ENCODE results near the gene CMPK1. TPM values are rescaled to one million over a fixed set of nuclear protein-coding genes. Genes with fewer than 3 reads are reported as not detected.
"Not testable (repeated sequence)": the region's sequence is repeated elsewhere in the genome, so short reads cannot be mapped to it uniquely, and the experiment has no call there.

Gene CMPK1
- total RNA-seq, 1 donor from 2014 or later, result 100.0 TPM

DNA sequence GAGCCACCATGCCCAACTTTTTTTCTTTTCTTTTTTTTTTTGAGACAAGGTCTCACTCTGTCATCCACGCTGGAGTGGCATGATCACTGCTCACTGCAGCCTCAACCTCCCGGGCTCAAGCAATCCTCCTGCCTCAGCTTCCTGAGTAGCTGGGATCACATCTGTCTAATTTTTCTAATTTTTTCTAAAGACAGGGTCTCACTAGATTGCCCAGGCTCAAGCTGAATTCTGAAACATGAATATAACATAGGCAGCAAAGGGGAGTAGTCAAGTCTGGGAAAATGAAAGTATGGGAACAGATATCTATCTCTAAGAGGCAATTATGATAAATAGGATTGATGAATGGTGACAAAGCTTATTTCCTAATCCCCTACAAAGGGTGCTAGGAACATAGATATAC, 7.3 kb upstream of the CMPK1 start:
- no peak overlapping the region for H3K4me3 Mint-ChIP-seq
- no peaks in the 10 kb centered on the region for H3K27me3 Mint-ChIP-seq (ENCODE audit: insufficient read depth)
- intact Hi-C loops (cut with micrococcal nuclease), result no loop called here
- no peaks in the 10 kb centered on the region for H3K36me3 Mint-ChIP-seq (ENCODE audit: low read depth)
- DNase-seq (ENCODE audit: low spot score), result no peak
- H3K4me1 Mint-ChIP-seq (ENCODE audit: low read depth), result no peaks in the 10 kb centered on the region
- no peaks in the 10 kb centered on the region for H3K9me3 Mint-ChIP-seq
- no peak overlapping the region for H3K27ac Mint-ChIP-seq

DNA sequence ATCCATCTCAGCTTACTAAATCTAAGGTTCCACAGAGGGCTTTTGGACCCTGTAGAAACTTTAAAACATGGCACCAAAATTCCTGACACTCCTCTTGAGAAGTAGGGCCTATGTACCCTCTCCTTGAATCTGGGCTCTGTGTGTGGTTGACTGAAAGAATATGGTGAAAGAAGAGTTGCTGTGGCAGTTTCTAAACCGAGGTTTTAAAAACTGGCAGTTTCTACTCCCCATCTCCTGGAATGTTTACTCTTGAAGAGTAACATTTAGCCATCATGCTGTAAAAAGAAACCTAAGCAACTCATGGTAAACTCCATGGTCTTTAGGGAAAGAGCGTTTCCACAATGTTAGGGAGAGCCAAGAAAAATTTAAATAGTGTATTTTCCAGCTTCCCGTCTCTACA, 4.6 kb upstream of the CMPK1 start:
- no peak for DNase-seq (ENCODE audit: low spot score)
- Mint-ChIP-seq H3K36me3 (ENCODE audit: low read depth) (no peaks in the 10 kb centered on the region), H3K27ac (no peak overlapping the region), H3K4me1 (ENCODE audit: low read depth) (no peaks in the 10 kb centered on the region), H3K9me3 (no peaks in the 10 kb centered on the region), H3K27me3 (ENCODE audit: insufficient read depth) (no peaks in the 10 kb centered on the region), H3K4me3 (no peak overlapping the region)
- intact Hi-C loops (cut with micrococcal nuclease), result no loop called here

DNA sequence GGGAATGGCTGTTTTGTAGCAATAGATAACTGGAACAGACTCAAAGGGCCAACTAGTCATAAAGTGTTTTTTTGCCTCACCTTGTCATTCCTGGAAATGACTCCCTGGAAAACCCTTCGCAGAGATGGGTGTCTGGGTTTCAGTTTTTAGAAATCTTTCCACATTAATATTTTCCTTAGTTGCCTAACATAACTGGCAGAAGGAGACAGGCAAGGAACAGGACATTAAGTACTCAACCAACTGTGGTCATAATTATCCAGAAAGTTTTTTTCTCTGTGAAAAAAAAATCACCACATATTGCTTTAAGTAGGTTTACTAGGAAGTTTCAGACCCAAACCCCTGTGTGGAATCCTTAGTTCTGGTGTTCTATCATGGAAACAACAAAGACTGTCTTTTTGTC, 3.4 kb upstream of the CMPK1 start:
- no peaks in the 10 kb centered on the region for H3K36me3 Mint-ChIP-seq (ENCODE audit: low read depth)
- H3K4me1 Mint-ChIP-seq (ENCODE audit: low read depth), result peaks cover 7% of the 10 kb centered on the region
- no peak overlapping the region for H3K27ac Mint-ChIP-seq
- no peaks in the 10 kb centered on the region for H3K9me3 Mint-ChIP-seq
- intact Hi-C loops (cut with micrococcal nuclease), result no loop called here
- no peak overlapping the region for H3K4me3 Mint-ChIP-seq
- DNase-seq (ENCODE audit: low spot score), result no peak
- no peaks in the 10 kb centered on the region for H3K27me3 Mint-ChIP-seq (ENCODE audit: insufficient read depth)

DNA sequence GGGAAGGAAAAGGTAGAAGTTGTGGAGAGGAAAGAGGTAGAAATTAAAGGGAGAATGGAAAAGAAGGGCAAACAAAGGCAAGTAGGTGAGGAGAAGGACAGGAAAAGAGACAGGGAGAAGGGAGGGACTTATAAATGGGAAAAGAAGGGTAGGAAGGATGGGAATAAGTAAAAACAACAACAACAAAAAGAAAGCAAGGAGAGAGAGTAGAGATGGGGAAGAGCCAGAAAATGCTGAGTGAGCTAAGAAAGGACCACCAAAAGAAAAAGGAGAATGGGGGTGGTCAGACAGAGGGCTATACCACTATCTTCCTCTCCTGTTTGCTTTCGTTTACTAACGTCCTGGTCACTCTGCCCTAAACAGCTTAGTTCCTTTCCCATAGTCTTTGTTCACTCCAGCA, 1.7 kb upstream of the CMPK1 start:
- no peak for DNase-seq (ENCODE audit: low spot score)
- Mint-ChIP-seq H3K4me1 (ENCODE audit: low read depth) (peaks cover 13% of the 10 kb centered on the region), H3K27ac (no peak overlapping the region), H3K9me3 (no peaks in the 10 kb centered on the region), H3K36me3 (ENCODE audit: low read depth) (no peaks in the 10 kb centered on the region), H3K27me3 (ENCODE audit: insufficient read depth) (no peaks in the 10 kb centered on the region), H3K4me3 (peak overlapping the region; percentile 1)
- intact Hi-C loops (cut with micrococcal nuclease), result no loop called here

DNA sequence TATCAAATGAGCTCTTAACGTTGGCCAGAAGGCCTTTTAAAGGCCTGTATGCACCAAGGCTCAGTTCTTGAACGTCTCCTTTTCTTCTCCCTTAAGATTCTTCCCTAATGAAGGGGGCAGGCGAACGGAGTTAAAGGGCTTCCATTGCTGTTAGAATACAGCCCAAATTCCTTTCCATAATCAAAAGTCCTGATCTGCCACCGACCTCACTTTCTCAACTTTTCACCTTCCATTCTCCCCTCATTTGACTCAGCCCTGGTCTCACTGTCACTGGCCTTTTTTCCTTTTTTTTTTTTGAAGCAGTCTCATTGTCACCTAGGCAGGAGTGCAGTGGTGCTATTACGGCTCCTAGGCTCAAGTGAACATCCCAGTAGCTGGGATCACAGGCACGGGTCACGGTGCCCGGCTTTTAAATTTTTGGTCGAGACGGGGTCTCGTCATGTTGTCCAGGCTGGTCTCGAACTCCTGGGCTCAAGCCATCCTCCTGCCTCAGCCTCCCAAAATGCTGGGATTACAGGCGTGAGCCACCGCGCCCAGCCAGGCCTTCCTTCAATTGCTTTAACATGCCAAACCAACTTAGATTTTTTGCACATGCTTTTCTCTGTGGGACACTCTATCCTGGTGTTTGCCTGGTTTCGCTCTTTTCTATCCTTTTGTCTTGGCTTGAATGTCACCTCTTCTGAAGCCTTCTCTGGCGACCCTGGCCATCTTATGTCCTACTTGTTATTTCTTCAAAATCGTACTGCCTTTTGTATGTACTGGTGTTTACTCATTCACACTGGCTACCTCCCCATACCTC, 612 bp upstream of the CMPK1 start:
- Mint-ChIP-seq H3K36me3 (ENCODE audit: low read depth) (no peaks in the 10 kb centered on the region), H3K27me3 (ENCODE audit: insufficient read depth) (no peaks in the 10 kb centered on the region), H3K4me3 (no peak overlapping the region), H3K4me1 (ENCODE audit: low read depth) (peaks cover 14% of the 10 kb centered on the region), H3K9me3 (no peaks in the 10 kb centered on the region), H3K27ac (no peak overlapping the region)
- no peak for DNase-seq (ENCODE audit: low spot score)
- intact Hi-C loops (cut with micrococcal nuclease), result no loop called here

DNA sequence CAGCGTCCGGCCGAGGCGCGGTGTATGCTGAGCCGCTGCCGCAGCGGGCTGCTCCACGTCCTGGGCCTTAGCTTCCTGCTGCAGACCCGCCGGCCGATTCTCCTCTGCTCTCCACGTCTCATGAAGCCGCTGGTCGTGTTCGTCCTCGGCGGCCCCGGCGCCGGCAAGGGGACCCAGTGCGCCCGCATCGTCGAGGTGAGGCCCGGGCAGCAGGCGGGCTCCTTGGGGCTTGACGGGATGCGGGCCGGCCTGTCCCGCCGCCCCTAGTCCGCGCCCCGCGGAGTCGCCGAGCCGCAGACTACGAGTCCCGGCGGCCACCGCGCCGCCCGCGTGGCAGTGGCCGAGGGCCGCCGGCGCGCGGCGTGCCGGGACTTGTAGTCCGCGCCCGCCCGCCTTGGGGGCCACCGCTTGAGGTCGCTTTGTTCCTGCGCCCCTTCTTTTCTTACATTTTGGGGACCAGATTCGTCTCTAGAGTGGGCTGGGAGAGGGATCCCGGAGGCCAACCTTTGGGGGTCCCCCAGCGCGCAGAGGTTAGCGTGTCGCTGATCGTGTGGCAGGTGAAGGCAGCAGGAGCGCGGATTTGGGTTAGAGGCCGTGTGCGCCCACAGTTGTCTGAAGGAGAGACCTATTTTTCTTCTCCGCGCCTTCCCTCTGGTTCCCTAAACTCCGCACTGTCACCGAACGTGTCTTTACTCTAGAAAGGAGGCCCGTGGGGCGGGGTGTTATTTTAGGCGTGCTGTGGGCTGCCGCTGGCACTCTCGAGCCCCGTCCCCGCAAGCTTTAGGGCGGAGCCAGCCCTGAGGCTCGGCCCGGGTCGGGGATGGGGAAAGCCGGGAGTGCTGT, 553 bp downstream of the CMPK1 start:
- no peak overlapping the region for H3K4me3 Mint-ChIP-seq
- H3K27ac Mint-ChIP-seq, result peak overlapping the region; percentile 97
- H3K27me3 Mint-ChIP-seq (ENCODE audit: insufficient read depth), result no peaks in the 10 kb centered on the region
- H3K36me3 Mint-ChIP-seq (ENCODE audit: low read depth), result no peaks in the 10 kb centered on the region
- intact Hi-C loops (cut with micrococcal nuclease), result loop anchor here (1.0 kb wide), 5 partner anchors 17 to 155 kb away; partner anchors contain the start of gene STIL
- peaks cover 19% of the 10 kb centered on the region for H3K4me1 Mint-ChIP-seq (ENCODE audit: low read depth)
- peak; percentile 73 for DNase-seq (ENCODE audit: low spot score)
- no peaks in the 10 kb centered on the region for H3K9me3 Mint-ChIP-seq

DNA sequence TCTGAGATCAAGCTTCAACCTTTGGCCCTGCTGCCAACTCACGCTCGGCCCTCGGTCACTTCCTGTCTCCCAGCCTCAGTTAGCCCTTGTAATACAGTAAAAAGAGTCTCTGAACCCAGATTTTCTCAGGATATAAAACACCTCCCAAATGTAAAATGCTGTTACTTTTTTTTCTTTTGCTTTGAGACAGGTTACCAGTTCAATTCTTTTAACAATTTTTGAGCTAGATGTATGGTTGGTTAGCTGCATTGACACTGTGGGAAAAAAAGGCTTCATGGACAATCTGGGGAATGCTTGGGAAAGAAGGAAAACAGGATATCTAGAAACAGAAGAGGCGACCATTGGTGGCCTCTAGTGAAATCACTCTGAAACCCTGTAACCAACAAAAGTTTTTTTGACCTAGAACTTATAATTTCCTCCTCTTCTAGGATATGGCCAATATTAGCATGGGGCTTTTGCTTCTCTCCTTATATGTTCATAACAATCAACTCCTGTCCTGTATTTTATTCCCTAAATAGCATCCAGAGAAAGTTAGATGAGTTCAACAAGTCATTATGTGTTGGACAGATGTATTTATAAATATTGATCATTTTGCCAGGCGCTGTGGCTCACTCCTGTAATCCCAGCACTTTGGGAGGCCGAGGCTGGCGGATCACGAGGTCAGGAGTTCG, 1.3 kb downstream of the CMPK1 start:
- H3K4me3 Mint-ChIP-seq, result no peak overlapping the region

DNA sequence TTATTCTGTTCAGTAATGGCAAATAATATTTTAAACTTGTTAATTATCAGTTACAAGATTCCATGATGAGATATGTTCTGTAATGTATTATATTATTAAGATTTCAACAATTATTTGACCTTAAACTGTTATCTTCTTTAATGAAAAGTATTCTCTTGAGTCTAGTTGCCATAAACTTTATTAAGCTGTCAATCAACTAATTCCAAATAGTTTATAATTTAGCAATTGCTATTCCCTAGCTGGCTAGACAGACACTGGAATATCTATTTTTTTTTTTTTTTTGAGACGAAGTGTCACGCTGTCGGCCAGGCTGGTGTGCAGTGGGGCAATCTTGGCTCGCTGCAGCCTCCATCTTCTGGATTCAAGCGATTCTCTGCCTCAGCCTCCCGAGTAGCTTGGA, 3.8 kb downstream of the CMPK1 start:
- Mint-ChIP-seq H3K4me3 (no peak overlapping the region), H3K9me3 (no peaks in the 10 kb centered on the region), H3K36me3 (ENCODE audit: low read depth) (peaks cover 2% of the 10 kb centered on the region), H3K27ac (no peak overlapping the region), H3K27me3 (ENCODE audit: insufficient read depth) (no peaks in the 10 kb centered on the region), H3K4me1 (ENCODE audit: low read depth) (peaks cover 26% of the 10 kb centered on the region)
- DNase-seq (ENCODE audit: low spot score), result no peak
- intact Hi-C loops (cut with micrococcal nuclease), result no loop called here

More for the DNA sequence above, 1.3 kb downstream of the CMPK1 start:
- Mint-ChIP-seq H3K27ac (peak overlapping the region; percentile 97), H3K9me3 (no peaks in the 10 kb centered on the region), H3K27me3 (ENCODE audit: insufficient read depth) (no peaks in the 10 kb centered on the region), H3K36me3 (ENCODE audit: low read depth) (no peaks in the 10 kb centered on the region), H3K4me1 (ENCODE audit: low read depth) (peaks cover 19% of the 10 kb centered on the region)
- intact Hi-C loops (cut with micrococcal nuclease), result loop anchor here (1.0 kb wide), 5 partner anchors 16 to 156 kb away; partner anchors contain the start of gene STIL
- DNase-seq (ENCODE audit: low spot score), result no peak

DNA sequence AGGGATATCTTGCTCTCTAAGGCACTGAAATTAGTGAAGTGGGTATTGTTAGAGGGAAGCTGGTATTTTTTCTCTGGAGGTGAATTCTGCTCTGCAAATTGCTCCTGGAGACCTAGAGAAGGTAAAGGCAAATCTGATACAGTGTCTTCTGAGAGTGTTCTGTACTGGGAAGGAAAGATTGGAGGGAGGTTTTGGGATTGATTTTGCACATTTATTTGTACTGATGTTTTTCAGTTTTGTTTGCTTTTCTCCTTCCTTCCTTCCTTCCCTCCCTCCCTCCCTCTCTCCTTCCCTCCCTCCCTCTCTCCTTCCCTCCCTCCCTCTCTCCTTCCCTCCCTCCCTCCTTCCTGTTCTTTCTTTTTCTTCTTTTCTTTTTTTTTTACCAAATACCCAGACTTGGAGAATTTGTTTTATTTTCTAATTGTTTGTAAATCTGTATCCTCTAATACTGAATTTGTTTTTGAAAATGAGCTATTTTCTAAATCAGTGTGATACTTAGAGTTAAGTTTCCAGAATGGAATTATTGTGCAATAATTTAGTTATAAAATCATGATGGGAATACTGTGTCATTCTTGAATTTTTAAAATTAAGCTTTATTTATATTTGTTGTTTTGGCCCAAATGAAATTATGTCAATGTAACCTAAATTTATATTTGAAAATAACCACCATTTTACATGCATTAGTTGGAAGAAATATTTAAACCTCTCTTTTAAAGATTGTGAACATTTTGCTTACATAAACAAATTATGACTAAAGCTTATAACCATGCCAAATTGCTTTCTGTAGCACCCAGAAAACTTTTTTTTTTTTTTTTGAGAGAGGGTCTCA, 4.9 kb downstream of the CMPK1 start:
- H3K36me3 Mint-ChIP-seq (ENCODE audit: low read depth), result peaks cover 3% of the 10 kb centered on the region
- peaks cover 26% of the 10 kb centered on the region for H3K4me1 Mint-ChIP-seq (ENCODE audit: low read depth)

DNA sequence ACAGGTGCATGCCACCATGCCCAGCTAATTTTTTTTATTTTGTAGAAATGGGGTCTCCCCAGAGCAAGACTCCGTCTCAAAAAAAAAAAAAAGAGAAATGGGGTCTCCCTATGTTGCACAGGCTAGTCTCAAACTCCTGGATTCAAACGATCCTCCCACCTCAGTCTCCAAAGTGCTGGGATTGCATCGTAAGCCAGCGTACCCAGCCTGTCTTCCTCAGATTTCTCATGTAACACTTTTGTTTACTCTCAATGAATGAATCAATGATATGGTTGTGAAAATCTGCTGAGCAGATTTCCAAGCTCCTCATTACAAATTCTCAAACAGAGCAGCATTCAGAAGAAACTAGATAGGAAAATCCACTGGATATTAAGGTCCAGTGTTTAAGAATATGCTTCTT, 6.6 kb downstream of the CMPK1 start:
- no peak overlapping the region for H3K27ac Mint-ChIP-seq
- H3K27me3 Mint-ChIP-seq (ENCODE audit: insufficient read depth), result no peaks in the 10 kb centered on the region
- peaks cover 4% of the 10 kb centered on the region for H3K36me3 Mint-ChIP-seq (ENCODE audit: low read depth)
- H3K4me3 Mint-ChIP-seq, result no peak overlapping the region
- H3K9me3 Mint-ChIP-seq, result no peaks in the 10 kb centered on the region
- DNase-seq (ENCODE audit: low spot score), result no peak
- intact Hi-C loops (cut with micrococcal nuclease), result no loop called here
- peaks cover 19% of the 10 kb centered on the region for H3K4me1 Mint-ChIP-seq (ENCODE audit: low read depth)

More for the DNA sequence above, 4.9 kb downstream of the CMPK1 start:
- no peak overlapping the region for H3K27ac Mint-ChIP-seq
- H3K27me3 Mint-ChIP-seq (ENCODE audit: insufficient read depth), result no peaks in the 10 kb centered on the region
- intact Hi-C loops (cut with micrococcal nuclease), result no loop called here
- DNase-seq (ENCODE audit: low spot score), result no peak
- no peak overlapping the region for H3K4me3 Mint-ChIP-seq
- no peaks in the 10 kb centered on the region for H3K9me3 Mint-ChIP-seq

DNA sequence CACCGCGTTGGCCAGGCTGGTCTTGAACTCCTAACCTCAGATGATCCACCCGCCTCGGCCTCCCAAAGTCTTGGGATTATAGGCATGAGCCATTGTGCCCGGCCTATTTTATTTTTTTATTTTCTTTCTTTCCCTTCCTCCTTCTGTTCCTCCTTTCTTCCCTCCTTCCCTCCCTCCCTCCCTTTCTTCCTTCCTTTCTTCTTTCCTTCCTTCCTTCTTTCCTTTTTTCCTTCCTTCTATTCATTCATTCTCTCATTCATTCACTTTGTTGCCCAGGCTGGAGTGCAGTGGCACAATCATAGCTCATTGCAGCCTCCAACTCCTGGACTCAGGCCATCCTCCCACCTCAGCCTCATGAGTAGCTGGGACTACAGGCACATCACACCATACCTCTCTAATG, 13.4 kb downstream of the CMPK1 start:
- H3K4me3 Mint-ChIP-seq; DNase-seq (ENCODE audit: low spot score); H3K27ac Mint-ChIP-seq; H3K36me3 Mint-ChIP-seq (ENCODE audit: low read depth); H3K27me3 Mint-ChIP-seq (ENCODE audit: insufficient read depth); intact Hi-C loops (cut with micrococcal nuclease); H3K9me3 Mint-ChIP-seq: not testable (repeated sequence)
- peaks cover 16% of the 10 kb centered on the region for H3K4me1 Mint-ChIP-seq (ENCODE audit: low read depth)

DNA sequence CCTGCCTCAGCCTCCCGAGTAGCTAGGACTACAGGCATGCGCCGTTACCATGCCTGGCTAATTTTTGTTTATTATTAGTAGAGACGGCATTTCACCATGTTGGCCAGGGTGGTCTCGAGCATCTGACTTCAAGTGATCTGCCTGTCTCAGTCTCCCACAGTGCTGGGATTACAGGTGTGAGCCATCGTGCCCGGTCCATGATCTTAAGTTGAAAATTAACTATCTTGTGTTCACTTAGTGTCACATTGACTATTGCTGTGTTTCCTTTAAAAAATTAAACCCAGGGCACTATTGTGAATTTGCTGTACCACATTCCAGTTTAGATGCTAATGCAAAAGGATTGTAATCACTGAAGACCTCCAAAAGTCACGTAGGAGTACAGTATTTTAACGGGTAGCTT, 14.1 kb downstream of the CMPK1 start:
- DNase-seq (ENCODE audit: low spot score), result no peak
- intact Hi-C loops (cut with micrococcal nuclease), result no loop called here
- Mint-ChIP-seq H3K27me3 (ENCODE audit: insufficient read depth) (no peaks in the 10 kb centered on the region), H3K4me3 (no peak overlapping the region), H3K4me1 (ENCODE audit: low read depth) (peaks cover 21% of the 10 kb centered on the region), H3K9me3 (no peaks in the 10 kb centered on the region), H3K27ac (no peak overlapping the region), H3K36me3 (ENCODE audit: low read depth) (peaks cover 12% of the 10 kb centered on the region)
